ENCODE results near the gene POSTN. TPM values are rescaled to one million over a fixed set of nuclear protein-coding genes. Genes with fewer than 3 reads are reported as not detected.

Gene POSTN
- total and polyA plus RNA-seq, 11 donors: 8.7 to 102 (median 24.2) TPM

DNA sequence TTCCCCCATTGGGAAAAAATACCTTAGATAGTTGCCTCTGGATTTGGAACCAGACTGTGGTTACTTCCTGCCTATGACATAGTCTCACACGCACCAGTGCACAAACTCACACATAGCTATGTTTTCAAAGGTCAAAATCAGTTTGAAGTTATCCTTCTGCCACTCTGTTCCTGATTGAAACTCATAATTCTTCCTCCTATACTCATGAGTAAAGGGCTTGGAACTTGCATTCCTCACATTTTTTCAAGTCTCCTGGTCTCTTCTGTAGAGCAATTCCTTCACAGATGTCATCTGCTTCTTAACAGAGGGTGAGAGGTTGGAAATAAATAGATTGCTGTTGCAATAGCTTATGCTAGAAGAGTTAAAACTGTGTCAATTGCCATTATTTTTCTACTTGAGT lies 18.6 kb upstream of the POSTN start:
- intact Hi-C loops (cut with DNase I): no loop called here
- DNase-seq (no peak), ATAC-seq (no peak)
- 44 to 67% (median 56%) methylated on average over 1 of the region's 1 CpG for WGBS, 4 donors
- peaks cover 0 to 2% (median 0%) of the 10 kb centered on the region in 12 donors for H3K4me1 ChIP-seq
- no peaks in the 10 kb centered on the region for H3K36me3 ChIP-seq
- TF ChIP-seq, protein P1, sequence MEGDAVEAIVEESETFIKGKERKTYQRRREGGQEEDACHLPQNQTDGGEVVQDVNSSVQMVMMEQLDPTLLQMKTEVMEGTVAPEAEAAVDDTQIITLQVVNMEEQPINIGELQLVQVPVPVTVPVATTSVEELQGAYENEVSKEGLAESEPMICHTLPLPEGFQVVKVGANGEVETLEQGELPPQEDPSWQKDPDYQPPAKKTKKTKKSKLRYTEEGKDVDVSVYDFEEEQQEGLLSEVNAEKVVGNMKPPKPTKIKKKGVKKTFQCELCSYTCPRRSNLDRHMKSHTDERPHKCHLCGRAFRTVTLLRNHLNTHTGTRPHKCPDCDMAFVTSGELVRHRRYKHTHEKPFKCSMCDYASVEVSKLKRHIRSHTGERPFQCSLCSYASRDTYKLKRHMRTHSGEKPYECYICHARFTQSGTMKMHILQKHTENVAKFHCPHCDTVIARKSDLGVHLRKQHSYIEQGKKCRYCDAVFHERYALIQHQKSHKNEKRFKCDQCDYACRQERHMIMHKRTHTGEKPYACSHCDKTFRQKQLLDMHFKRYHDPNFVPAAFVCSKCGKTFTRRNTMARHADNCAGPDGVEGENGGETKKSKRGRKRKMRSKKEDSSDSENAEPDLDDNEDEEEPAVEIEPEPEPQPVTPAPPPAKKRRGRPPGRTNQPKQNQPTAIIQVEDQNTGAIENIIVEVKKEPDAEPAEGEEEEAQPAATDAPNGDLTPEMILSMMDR (IDR thresholded peaks at IDR 0.05): no peak
- no peak for TF ChIP-seq POLR2A (IDR thresholded peaks at IDR 0.05)
- no peaks in the 10 kb centered on the region for H3K27me3 ChIP-seq
- no peaks in the 10 kb centered on the region for H3K9me3 ChIP-seq
- no peak overlapping the region for H3K4me3 ChIP-seq
- no peak overlapping the region for H3K27ac ChIP-seq

DNA sequence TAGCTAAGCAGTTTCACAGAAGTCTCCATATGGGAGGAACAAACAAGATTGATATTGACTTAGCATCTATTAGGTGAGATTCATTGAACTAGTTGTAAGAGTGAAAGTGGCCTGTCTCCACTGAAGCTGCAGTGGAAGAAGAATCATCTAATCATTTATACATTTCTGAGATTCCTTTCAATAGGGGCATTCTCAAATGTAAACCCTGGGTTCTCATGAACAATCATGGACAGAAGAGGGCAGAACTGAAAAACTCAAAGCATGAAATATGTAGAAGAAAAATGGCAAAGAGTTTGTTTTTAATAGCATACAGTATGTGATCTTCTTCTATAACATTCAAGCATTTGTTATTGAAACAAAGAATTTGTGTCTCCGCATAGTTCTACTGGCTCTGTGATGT lies 17.6 kb upstream of the POSTN start:
- DNase-seq (no peak), ATAC-seq (no peak)
- Histone ChIP-seq H3K4me1 (no peaks in the 10 kb centered on the region), H3K36me3 (no peaks in the 10 kb centered on the region), H3K4me3 (no peak overlapping the region), H3K27me3 (no peaks in the 10 kb centered on the region), H3K27ac (no peak overlapping the region), H3K9me3 (no peaks in the 10 kb centered on the region)
- WGBS, 4 donors: 93 to 100% (median 98%) methylated on average over 1 of the region's 1 CpG
- no peak for TF ChIP-seq POLR2A (IDR thresholded peaks at IDR 0.05)
- TF ChIP-seq, protein P1 (IDR thresholded peaks at IDR 0.05): no peak
- intact Hi-C loops (cut with DNase I): no loop called here

DNA sequence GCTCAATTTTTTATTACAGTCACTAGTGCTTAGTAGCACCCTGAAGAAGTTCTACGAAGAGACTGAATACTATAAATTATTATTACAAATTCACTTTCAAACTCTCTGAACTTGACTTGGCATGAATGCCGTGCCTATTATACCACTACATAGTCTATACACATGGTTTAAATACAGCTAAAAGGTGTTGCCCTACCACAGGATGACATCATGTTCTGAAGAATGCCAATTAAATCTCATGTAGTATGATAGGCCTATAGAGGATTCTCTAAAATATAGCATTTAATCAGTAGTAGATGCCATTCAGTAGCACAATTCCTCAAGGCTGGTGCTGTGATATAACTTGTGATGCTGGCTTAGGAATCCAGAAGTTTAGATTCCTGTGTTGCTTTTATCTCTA lies 16.7 kb upstream of the POSTN start:
- Histone ChIP-seq H3K9me3 (no peaks in the 10 kb centered on the region), H3K27me3 (no peaks in the 10 kb centered on the region), H3K4me1 (no peaks in the 10 kb centered on the region), H3K36me3 (no peaks in the 10 kb centered on the region), H3K27ac (no peak overlapping the region), H3K4me3 (no peak overlapping the region)
- intact Hi-C loops (cut with DNase I): no loop called here
- TF ChIP-seq, protein P1 (IDR thresholded peaks at IDR 0.05): no peak
- no peak for TF ChIP-seq POLR2A (IDR thresholded peaks at IDR 0.05)
- DNase-seq (no peak), ATAC-seq (no peak)
- 79 to 91% (median 88%) methylated on average over 2 of the region's 2 CpGs for WGBS, 4 donors

DNA sequence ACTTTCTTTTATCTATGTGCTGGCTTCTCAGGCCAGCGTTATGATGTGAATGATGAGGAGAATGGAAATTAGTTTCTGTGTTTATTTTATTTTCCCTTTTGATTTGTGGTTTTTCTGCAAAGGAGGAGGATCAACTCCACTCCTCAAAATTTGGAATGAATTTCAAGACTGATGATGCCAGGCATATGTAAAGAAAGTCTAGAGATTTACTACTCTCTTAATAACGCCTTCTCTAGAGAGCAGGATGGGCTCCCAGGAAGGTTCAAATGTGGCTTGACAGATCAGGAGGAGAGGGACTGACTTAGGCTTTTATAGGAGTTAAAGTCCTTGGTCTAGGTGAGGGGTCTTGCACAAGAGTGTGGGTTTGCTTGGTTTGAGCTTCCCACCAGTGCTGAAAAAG lies 15.1 kb upstream of the POSTN start:
- no peaks in the 10 kb centered on the region for H3K27me3 ChIP-seq
- TF ChIP-seq POLR2A (IDR thresholded peaks at IDR 0.05): no peak
- TF ChIP-seq, protein P1 (IDR thresholded peaks at IDR 0.05): no peak
- H3K4me3 ChIP-seq: no peak overlapping the region
- ATAC-seq (no peak), DNase-seq (no peak)
- no peak overlapping the region for H3K27ac ChIP-seq
- no peaks in the 10 kb centered on the region for H3K9me3 ChIP-seq
- H3K4me1 ChIP-seq: no peaks in the 10 kb centered on the region
- WGBS, 4 donors: 71 to 84% (median 76%) methylated on average over 2 of the region's 2 CpGs
- no peaks in the 10 kb centered on the region for H3K36me3 ChIP-seq
- intact Hi-C loops (cut with DNase I): no loop called here

All from heart left ventricle (tissue), 16 donors.